SU-DHL-6 (cell line): ENCODE results near the gene FBXW5.

Experiments
- H2AFZ ChIP-seq: fragments of 200-600 bp; sonication (generic); 2 replicates; pipeline ENCODE4 v1.6.1; 2014; ENCODE audit warnings: low read depth, mild to moderate bottlenecking, moderate library complexity, mixed read lengths, antibody characterized with exemption, low read length; ENCODE audit not compliant: severe bottlenecking
- H3F3A ChIP-seq: fragments of 200-600 bp; shearing (Covaris generic); 2 replicates; pipeline ENCODE4 v1.6.0; 2016; ENCODE audit warnings: antibody characterized with exemption, mild to moderate bottlenecking; ENCODE audit not compliant: insufficient read depth
- H3K27ac ChIP-seq: fragments of 200-600 bp; sonication (generic); 2 replicates; pipeline ENCODE4 v1.5.1; 2016; ENCODE audit warnings: low read depth, mild to moderate bottlenecking, low read length, moderate library complexity, mixed read lengths
- H3K27me3 ChIP-seq: fragments of 200-600 bp; sonication (generic), shearing (Covaris generic); 2 replicates; pipeline ENCODE4 v1.6.0; 2014; ENCODE audit warnings: mild to moderate bottlenecking, low read length
- H3K36me3 ChIP-seq: fragments of 200-600 bp; sonication (generic); 2 replicates; pipeline ENCODE4 v1.6.1; 2014; ENCODE audit warnings: mild to moderate bottlenecking, low read length, mixed read lengths
- H3K4me2 ChIP-seq: fragments of 300-600, 200-600 bp; shearing (Covaris generic), sonication (generic); 2 replicates; pipeline ENCODE4 v1.6.0; 2014; ENCODE audit warnings: low read length, low read depth, mild to moderate bottlenecking; ENCODE audit not compliant: poor library complexity, severe bottlenecking
- H3K4me3 ChIP-seq: fragments of 200-600 bp; sonication (generic); 2 replicates; pipeline ENCODE4 v1.5.1; 2014; ENCODE audit warnings: antibody characterized with exemption, low read length, mild to moderate bottlenecking, mixed read lengths; ENCODE audit not compliant: insufficient read depth, poor library complexity, severe bottlenecking
- H3K79me2 ChIP-seq: fragments of 200-600 bp; sonication (generic); 2 replicates; pipeline ENCODE4 v1.6.1; 2014; ENCODE audit warnings: mild to moderate bottlenecking, low read length, moderate library complexity; ENCODE audit not compliant: insufficient read depth
- H3K9ac ChIP-seq: fragments of 200-600 bp; sonication (generic); 2 replicates; pipeline ENCODE4 v1.7.0; 2014; ENCODE audit warnings: mild to moderate bottlenecking, low read length
- H3K9me2 ChIP-seq: fragments of 200-600 bp; sonication (generic); replicated peaks from 2 replicates; pipeline ENCODE4 v1.6.1; 2014; ENCODE audit warnings: low read length; ENCODE audit not compliant: insufficient read depth
- H3K9me3 ChIP-seq: fragments of 200-600 bp; sonication (generic); 2 replicates; pipeline ENCODE4 v1.6.1; 2014; ENCODE audit warnings: low read length, mixed read lengths; ENCODE audit not compliant: insufficient read depth
- H4K20me1 ChIP-seq: fragments of 200-600 bp; sonication (generic); 2 replicates; pipeline ENCODE4 v1.6.1; 2014; ENCODE audit warnings: low read depth, mild to moderate bottlenecking, antibody characterized with exemption, low read length, moderate library complexity, mixed read lengths
- EZH2phosphoT487 ChIP-seq: fragments of 200-600 bp; sonication (generic), shearing (Covaris generic); conservative IDR thresholded peaks from 2 replicates; pipeline ENCODE4 v1.6.1; 2018; ENCODE audit warnings: mild to moderate bottlenecking, antibody characterized with exemption, low read length, moderate library complexity, mixed read lengths
- TF ChIP-seq, protein P1 (sequence below): fragments of 200-600 bp; sonication (generic); IDR thresholded peaks from one replicate; pipeline ENCODE4 v1.5.1; 2017; ENCODE audit warnings: antibody characterized with exemption, mild to moderate bottlenecking, low read length, moderate library complexity; ENCODE audit not compliant: insufficient read depth, poor library complexity, severe bottlenecking

FBXW5 gene

DNA sequence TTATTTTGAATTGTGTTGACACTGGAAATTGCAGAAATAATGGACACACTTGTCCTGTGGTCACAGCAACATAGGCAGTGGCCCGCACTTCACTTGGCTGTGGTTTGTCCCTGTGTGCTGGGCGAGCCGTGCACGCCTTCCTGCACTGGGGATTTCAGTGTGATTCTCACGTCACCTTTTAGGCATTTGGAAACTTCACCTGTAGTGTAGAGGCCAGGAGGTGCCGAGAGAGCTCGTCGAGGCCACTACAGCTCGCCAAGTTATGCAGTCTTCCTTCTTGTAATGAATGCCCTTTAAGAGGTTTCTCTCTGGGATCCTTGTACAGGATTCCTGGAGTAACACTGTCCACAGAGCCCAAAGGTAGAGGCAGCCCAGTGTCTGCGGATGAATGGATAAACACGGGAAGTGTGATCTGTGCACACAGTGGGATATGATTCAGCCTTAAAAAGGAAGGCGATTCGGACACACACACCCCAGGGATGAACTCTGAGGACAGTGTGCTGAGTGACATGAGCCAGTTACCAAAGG is 43.5 kb downstream of the FBXW5 start:
- Histone ChIP-seq H2AFZ (no peak overlapping the region), H3K9me2 (no peaks in the 10 kb centered on the region), H4K20me1 (no peaks in the 10 kb centered on the region), H3K27ac (no peak overlapping the region), H3K36me3 (peaks cover 1% of the 10 kb centered on the region; the same call in 1 of the 2 replicates), H3F3A (no peaks in the 10 kb centered on the region), H3K9ac (no peak overlapping the region), H3K4me3 (no peak overlapping the region), H3K79me2 (peaks cover 16% of the 10 kb centered on the region), H3K27me3 (no peaks in the 10 kb centered on the region), H3K9me3 (no peaks in the 10 kb centered on the region), H3K4me2 (no peak overlapping the region)
- TF ChIP-seq, protein P1, sequence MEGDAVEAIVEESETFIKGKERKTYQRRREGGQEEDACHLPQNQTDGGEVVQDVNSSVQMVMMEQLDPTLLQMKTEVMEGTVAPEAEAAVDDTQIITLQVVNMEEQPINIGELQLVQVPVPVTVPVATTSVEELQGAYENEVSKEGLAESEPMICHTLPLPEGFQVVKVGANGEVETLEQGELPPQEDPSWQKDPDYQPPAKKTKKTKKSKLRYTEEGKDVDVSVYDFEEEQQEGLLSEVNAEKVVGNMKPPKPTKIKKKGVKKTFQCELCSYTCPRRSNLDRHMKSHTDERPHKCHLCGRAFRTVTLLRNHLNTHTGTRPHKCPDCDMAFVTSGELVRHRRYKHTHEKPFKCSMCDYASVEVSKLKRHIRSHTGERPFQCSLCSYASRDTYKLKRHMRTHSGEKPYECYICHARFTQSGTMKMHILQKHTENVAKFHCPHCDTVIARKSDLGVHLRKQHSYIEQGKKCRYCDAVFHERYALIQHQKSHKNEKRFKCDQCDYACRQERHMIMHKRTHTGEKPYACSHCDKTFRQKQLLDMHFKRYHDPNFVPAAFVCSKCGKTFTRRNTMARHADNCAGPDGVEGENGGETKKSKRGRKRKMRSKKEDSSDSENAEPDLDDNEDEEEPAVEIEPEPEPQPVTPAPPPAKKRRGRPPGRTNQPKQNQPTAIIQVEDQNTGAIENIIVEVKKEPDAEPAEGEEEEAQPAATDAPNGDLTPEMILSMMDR = no peak
- TF ChIP-seq EZH2phosphoT487 = no peak

DNA sequence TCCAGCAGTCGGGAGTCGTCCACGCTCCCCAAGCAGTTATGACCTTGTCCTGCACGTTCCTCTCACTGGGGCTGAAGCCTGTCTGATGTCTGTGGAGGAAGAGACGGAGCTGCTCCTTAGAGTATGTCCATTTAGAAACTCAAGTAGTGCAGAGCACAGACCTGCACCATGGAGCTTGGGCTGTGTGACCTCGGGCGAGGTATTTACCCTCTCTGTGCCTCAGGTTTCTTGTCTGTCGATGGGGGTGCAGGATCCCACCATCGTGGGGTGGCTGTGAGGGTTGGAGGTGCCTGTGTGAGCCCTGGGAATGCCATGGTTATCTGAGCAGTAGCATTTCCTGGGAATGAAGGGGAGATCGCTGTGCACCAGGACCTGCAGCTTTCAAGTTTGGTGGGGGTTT is 44.0 kb downstream of the FBXW5 start:
- H3K9me2 ChIP-seq = no peaks in the 10 kb centered on the region
- no peak overlapping the region for H3K27ac ChIP-seq
- H2AFZ ChIP-seq = no peak overlapping the region
- no peak overlapping the region for H3K4me3 ChIP-seq
- H3K36me3 ChIP-seq = no peaks in the 10 kb centered on the region; the same call in 1 of the 2 replicates
- H3K27me3 ChIP-seq = no peaks in the 10 kb centered on the region
- no peak overlapping the region for H3K4me2 ChIP-seq
- H4K20me1 ChIP-seq = no peaks in the 10 kb centered on the region
- peaks cover 21% of the 10 kb centered on the region for H3K79me2 ChIP-seq
- no peaks in the 10 kb centered on the region for H3F3A ChIP-seq
- no peak overlapping the region for H3K9ac ChIP-seq
- H3K9me3 ChIP-seq = no peaks in the 10 kb centered on the region
- TF ChIP-seq, protein P1 = no peak
- TF ChIP-seq EZH2phosphoT487 = no peak

DNA sequence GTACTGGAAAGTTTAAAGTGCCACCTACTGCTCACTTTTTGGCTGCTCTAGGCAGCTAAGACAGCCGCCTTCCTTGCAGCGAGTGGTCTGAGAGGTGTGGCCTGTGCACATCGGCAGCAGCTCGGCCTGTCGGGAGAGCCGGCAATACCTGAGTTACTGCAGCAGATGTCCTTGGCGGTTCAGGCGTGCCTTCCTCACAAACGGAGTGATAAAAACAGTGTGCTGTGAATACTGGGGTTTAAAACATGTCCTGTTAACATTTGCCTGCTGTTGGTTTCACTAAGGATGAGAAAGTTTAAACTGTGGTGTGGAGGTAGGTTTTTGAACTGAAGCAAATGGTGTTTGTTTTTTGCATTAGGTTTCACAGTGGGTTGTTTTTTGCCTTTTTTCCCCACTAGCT is 45.3 kb downstream of the FBXW5 start:
- no peaks in the 10 kb centered on the region for H3K9me2 ChIP-seq
- no peak overlapping the region for H3K27ac ChIP-seq
- no peaks in the 10 kb centered on the region; the same call in 1 of the 2 replicates for H3K36me3 ChIP-seq
- no peak for TF ChIP-seq EZH2phosphoT487
- TF ChIP-seq, protein P1 = no peak
- no peak overlapping the region for H3K4me3 ChIP-seq
- no peak overlapping the region for H3K4me2 ChIP-seq
- no peaks in the 10 kb centered on the region for H4K20me1 ChIP-seq
- H3K9me3 ChIP-seq = no peaks in the 10 kb centered on the region
- H2AFZ ChIP-seq = no peak overlapping the region
- no peak overlapping the region for H3K9ac ChIP-seq
- H3K27me3 ChIP-seq = no peaks in the 10 kb centered on the region
- no peaks in the 10 kb centered on the region for H3F3A ChIP-seq
- H3K79me2 ChIP-seq = peaks cover 35% of the 10 kb centered on the region
